Amniotic stem cell (primary cell): ENCODE measurements around the gene DCDC2C.
A peak's percentile ranks its signal among the peaks of the same experiment; 100 is the strongest.
"Not testable (repeated sequence)": the region's sequence is repeated elsewhere in the genome, so short reads cannot be mapped to it uniquely, and the experiment has no call there.

Source experiments
- DNase-seq: peaks from one replicate; lab custom pipeline; 2025; lab: John Stamatoyannopoulos, UW

DCDC2C gene, protein sequence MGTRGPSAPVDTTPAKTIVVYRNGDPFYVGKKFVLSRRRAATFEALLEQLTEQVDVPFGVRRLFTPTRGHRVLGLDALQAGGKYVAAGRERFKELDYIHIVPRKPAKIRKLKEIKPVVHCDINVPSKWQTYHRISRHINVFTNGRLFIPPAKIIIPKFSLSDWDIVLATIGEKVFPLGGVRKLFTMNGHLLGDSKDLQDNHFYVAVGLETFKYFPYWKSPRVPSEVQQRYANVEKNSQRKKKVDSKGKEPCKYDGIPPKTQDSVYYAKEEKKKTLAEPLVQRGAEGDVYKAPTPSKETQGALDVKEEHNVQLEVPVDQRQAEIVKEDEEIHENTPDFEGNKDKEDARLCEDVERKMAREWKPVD

DNA sequence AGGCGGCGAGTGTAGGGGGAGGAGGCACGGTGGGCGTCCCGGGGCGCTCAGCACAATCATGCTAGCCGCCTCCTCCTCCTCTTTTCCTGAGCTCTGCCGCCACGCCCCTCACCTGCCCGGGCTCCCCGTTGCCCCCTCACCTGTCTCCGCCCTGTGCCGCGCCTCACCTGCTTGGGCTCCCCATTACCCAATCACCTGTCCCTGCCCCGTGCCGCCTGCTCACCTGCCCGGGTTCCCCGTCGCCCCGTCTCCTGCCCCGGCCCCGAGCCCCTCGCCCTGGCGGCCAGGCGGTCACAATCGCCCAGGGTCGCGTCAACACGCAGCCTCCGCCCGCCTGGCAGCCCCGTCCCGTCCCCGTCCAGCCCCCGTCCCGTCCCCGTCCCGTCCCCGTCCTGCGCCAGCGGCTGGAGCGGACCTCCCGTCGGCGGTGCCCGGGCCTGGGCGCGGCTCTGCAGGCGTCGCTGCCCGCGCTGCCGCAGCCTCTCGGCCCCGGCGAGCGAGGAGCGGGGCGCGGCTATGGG, at the start of gene DCDC2C:
Gene DCDC2C (plus strand): TSS at position 340 of the 521 bp plus-strand sequence. CDS start 177 bp downstream, at position 517.
- DNase-seq = no peak

DNA sequence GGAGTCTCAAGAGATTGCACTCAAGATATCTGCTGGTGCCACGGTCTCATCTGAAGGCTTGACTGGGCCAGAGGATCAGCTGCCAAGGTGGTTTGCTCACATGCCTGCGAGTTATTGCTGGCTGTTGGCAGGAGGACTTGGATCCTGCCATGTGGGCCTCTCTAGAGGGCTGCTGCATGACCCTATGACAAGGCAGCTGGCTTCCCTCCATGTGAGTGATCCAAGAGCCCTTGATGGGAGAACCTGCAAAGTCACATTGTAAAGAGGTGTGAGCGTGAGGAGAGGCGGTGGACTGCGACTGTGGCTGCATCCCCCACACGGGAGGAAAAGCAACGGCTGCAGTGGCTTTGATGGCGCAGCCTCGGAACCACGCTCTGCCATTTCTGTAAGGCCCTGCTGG, 49.4 kb upstream of the DCDC2C start:
- no peak for DNase-seq

DNA sequence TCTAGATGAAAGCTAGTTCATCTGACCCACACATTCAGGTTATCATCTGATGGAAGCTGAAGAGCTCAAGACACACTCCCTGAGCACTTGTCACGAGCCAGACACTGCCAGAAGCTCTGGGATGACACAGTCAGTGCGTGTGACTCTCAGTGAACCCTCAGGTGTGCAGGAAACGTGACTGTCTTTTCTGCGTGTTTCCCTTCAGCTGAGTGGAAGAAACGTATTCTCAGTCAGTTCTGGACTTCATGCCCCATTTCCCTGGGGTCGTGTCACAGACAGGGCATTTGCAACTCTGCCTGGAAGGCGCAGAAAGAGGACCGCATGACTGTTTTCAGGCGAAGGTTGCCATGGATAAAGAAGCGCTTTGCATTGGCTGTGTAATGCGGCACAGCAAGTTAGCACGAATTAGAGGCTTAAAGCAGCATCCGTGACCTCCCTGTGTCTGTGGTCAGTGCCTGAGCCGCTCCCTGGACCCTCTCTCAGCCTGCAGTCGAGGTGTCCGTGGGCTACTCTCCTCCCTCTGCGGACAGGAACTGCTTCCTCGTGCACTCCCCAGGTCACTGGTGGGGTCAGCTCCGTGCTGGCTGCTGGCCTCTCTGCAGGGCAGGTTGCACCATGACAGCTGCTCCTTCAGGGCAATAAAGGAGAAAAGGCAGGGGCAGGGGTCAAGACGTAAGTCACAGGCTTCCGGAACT, 48.7 kb upstream of the DCDC2C start:
- DNase-seq = no peak

DNA sequence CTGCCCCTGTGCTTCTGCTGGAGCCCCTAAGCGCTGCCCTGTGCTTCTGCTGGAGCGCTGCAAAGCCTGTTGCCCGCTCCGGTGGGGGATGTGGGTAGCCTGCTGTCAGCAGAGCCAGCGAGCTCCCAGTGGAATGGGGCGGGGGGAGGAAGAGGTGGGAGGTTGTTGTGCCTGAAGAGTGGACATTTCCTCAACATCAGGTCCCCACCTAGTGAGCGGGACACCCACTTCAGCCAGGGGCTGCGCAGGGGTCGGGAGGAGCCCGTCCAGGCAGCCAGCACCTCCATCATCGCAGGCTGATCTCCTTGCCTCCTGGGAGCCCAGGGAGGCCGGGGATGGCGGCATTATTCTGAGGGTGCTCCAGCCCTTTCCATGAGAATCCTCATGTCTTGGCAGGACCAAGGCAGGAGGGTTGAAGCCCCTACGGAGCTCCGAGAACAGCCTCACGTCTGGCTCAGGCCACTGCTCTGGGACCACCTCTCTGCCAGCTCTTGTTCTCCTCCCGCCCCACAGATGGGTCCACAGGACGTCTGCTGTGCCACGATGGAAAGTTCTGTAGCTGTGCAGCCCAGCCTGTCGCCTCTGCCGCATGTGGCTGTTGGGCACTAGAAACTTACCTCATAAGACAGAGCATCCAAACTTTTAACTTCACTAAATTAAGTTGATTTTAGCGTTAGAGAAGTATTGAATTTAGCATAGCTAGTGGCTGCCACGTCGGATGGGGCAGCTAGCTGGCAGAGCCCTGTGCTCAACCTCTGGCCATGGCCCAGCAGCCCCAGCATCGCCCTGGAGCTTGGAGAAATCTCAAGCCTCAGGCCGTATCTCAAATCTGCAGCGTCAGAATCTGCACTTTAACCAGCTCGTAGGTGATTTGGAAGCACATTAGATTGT, 47.3 kb upstream of the DCDC2C start:
- DNase-seq = no peak

DNA sequence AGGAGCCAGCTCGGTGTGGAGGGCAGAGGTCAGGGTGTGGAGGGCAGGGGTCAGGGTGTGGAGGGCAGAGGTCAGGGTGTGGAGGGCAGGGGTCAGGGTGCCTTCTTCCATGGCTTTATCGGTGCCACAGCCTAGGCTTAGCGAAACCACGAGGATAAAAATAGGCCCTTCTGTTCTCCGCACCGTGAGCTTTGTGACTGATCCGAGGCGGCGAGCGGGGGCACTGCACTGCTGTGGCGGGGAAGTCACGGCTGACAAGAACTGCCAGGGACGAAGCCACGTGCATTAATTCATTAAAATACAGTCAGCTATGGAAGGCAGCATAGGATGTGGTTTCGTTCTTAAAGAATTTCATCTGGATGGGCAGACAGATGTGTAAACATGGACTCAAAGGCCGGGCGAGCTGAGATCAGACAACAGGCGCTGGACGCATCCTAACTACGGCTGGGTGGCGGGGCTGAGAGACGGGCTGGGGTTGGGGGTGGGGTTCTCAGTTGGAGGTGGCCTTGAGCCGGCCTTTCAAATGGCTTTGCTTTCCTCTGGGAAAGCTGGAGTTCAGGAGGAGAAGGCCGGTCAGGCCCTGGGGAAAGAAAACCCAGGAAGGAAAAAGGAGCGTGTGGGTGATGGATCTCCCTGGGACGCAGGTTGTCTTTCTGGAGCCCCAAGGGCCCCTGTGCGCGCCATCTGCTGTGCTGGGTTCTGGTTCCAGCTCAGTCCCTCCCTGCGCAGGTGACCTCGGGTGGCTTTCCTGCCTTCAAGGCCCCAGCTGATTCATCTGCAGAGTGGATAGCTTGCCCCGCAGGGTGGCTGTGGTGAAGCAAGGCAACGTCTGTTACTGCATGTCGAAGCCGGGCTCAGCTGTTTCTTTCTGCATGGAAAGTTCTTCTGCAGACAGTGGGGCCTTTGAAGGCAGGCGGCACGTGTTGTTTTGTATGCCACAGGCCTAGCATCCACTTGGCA, 46.3 kb upstream of the DCDC2C start:
- peak; percentile 1 for DNase-seq

DNA sequence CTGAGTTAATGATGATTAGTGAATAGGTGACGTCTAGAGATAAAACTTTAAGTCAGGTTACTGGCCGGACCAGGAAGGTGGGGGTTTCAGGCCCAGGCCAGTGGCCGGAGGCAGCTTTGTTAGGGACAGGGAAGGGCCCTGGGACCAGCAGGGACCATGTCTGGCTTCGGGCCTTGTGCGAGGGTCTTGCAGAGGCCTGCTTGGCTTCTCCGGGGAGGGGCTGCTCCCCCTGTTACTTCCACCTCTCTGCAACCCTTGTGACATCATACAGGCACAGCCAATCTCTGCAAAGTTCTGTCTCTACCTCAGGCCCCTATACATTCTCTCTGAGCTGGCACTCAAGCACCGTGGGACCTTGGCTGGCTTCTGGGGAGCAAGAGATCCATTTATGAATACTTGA, 45.5 kb upstream of the DCDC2C start, which contains the start of gene ALLC:
Gene ALLC (plus strand): TSS at position 320 of the 400 bp plus-strand sequence. CDS start 12,958 bp downstream, outside the sequence.
- no peak for DNase-seq

DNA sequence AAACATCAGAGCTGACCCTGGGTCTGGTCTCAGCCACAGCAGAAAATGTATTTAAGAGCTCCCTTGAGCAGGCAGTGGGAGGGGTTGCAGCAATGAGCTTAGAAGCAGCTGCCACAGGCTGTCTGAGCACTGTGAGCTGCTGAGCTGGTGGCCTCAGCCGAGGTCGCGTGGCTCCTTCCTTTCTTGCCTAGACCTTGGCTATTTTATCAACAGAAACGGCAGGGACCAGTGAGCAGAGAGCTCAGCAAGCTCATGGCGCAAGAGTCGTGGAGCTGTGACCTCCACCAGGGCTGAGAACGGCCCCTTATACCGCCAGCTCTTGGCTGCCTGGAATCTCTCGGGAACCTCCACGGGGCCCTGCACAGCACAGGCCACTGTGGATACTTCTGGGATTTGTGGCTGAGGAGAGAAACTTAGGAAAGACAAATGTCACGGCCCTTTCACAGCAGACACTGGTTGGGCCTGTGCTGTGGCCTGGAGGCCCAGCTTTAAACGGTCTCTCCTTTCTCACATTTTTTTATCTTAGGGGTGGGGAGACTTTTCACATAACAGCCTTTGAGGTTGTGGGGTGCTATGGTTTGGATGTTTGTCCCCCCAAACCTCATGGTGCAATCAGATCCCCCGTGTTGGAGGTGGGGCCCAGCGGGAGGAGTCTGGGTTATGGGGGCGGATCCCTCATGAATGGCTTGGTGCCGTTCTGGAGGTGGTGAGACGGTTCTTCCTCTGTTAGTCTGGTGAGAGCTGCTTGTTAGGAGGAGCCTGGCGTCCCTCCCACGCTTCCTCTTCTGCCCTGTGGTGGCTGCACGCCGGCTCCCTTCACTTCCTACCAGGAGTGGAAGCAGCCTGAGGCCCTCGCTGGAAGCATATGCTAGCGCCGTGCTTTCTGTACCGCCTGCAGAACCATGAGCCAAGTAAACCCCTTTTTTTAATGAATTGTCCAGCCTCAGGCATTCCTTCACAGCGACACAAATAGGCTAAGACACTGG, 43.6 kb upstream of the DCDC2C start:
- DNase-seq = no peak

DNA sequence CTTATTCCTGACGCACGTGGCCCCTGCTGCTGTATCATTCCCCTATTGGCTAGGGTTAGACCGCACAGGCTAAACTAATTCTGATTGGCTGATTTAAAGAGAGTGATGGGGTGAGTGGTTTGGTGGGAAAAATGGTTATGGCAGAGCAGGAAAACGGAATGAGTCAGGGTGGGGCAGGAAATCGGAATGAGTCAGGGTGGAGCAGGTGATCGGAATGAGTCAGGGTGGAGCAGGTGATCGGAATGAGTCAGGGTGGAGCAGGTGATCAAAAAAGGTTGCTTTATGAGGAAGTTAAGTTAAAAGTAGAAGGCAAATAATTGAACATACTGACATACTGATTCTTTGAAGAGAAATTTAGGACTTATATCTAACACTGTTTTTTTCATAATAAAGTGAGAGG, 42.7 kb upstream of the DCDC2C start:
- not testable (repeated sequence) for DNase-seq

DNA sequence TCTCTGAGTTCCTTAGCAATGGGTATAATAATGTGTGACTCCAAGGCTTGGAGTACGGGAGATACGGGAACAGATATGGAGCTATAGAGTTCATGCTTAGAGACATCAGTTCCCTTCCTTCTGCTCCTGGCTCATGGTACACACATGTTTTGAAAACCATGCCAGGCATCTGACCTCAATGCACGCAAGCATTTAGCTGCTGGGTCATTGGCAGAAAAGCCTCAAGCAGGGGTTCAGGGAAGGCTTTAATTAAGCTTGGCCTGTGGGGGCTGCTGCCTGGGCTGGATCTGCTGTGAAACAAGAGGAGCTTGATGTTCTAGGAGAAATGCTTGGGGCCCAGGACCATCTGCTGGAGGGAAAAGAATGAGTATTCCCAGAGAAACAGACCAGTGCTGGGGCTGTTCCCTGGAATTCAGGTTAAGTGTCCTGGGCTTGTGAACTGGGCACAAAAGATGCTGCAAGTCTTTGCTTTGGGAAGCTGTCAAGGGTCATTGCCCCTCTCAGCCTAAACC, 42.2 kb upstream of the DCDC2C start:
- no peak for DNase-seq

DNA sequence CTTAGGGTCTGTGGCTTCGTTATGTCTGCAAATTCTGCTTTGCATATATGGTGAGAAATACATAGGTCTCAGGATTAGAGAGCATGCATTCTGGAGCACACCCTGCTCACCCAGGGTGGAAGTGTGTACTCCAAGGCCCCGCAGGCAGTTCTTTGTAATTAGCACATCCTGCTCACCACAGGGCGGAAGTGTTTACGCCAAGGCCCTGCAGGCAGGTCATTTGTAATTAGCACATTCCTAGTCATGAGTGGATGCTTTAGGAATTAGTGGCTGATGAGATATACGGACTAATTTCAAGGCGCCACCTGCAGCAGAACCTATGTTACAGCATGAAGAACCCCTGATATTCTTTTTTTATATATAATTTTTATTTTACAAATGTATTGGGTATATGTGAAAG, 41.1 kb upstream of the DCDC2C start:
- DNase-seq = no peak

DNA sequence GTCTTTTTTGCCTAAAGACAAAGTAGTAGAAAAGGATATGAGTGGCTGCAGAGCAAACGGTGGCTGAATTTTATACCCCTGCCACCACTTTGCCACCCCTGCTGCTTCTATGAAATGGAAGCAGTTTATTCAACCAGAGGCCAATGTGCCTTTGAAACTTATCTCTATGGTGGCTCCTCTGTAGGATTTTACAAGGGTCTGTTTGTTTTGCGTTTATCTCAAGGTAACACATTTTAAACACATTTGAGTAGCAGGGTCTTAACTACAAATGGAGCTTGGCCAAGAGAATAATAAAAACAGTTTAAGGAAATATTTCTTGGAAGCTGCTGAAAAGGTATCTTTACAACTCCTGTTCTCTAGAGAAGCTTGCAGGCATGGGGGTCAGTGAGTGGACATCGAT, 39.3 kb upstream of the DCDC2C start:
- no peak for DNase-seq

DNA sequence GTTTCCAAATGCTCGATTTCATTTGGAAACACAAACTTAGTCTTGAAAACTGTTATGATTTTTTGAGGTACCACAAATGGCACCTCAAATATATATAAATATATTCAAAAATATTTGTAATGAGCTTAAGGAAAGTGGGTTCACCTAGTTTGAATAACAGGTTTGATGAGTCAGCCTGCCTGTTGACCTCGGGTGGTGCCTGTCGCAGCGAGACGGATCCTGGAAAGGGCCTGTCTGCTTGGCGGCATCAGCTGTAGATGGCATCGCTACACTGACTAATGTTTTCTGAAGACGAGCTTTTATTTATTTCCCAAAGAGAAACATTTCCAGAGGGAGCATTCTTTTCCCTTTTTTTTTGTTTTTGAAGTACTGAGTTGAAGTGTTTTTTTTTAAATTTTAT, 38.5 kb upstream of the DCDC2C start:
- no peak for DNase-seq

DNA sequence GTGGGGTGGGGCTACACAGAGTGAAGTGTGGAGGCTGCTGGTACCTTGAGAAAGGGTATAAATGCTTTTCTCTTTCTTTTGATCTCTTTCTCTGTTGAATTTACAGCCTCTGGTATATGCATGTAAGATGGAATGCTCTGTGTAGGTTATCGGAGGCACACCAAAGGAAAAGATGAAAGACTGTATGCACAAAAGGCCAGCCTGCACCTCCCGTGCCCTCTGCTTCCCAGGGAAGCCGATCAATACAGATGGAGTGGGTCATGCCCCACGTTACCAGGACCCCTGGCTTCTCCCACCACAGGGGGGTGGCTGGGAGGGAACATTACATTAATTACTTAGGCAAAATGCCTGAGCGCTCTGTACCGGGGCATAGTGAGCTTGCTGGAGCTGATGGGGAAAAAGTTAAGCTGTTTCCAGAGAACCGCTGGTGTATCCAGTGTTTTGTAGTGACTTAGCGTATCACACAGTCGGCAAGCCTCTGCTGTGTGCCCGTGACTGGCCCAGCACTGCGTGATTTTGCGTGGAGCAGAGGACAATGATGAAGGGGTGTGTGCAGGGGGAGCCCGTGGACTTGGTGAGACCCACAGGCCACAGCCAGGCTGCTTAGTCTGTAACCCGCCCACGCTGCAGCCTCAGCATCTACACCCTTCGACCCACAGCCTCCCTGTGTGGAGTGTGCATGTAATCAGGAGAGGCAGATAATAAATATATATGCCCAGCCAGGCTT, 37.3 kb upstream of the DCDC2C start:
- no peak for DNase-seq

DNA sequence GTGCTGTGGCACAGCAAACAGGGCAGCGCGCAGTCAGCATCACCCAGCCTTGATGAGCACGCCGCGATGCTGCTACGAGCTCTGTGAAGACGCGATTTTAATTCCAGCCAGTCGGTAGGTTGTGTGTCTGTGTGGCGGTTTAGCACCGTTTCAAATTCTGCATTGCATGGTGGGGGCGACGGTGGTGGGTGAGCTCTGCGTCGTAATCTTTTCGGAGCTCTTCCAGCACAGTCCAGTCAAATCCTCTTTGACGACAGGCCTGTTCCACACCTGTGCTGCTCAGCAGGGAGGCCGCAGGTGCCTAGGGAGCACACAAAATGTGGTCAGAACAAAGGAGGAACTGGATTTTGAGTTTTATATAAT, 36.8 kb upstream of the DCDC2C start:
- no peak for DNase-seq

DNA sequence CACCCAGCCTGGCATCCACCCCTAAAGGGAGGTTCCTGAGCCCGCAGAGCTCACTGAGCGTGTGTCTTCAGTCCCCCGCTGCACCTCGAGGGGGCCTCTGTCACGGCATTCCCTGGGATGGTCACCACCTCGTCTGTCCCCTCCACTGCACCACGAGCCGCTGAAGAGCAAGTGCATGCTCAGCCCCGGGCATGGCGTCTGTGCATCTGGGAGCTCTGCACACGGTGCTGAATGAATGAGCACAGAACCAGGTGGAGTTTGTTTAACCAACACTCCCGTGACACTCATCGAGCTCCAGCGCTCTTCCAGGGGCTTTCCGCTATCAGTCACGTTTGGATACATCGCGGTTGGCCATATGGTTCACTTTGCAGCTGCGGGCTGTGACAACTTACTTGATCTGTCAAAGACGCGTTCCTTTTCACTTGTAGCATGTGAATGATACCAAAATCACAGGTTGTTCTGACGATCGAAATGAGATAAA, 36.2 kb upstream of the DCDC2C start:
- no peak for DNase-seq

DNA sequence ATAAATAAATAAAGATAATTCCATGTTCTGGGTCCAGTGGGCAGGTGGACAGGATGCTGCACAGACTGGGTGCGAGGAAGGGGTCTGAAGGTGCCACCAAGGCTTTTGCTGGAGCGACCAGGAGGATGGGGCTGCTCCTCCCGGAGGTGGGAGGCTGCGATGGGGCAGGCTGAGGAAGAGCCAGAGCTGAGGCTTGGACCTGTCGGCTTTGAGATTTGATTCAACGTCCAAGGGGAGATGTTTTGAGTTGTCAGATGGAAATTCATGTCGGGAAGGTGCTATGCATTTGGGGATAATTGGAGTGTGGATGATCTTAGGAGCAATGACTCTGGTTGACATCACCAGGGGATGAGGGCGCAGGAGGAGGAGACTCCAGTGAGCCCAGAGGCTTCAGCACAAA, 33.7 kb upstream of the DCDC2C start:
- no peak for DNase-seq

DNA sequence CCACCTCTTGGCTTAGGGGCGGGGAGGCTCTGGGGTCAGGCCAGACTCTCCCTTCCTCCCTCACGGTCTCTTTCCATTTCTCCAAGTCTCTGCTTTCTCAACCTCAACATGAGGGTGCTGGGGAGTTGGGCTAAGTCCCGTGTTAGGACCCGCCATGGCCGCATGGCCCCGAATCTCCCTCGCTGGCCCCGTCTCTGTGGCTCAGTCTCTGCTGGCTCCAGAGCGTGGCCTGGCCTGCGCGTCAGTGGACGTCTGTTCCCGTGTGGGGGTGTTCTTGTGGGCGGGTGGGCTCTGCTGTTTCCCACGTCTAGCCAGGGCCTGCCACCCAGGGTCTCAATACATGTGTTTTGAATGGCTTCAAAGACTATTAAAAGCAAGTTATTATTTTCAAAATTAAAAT, 33.0 kb upstream of the DCDC2C start:
- no peak for DNase-seq

DNA sequence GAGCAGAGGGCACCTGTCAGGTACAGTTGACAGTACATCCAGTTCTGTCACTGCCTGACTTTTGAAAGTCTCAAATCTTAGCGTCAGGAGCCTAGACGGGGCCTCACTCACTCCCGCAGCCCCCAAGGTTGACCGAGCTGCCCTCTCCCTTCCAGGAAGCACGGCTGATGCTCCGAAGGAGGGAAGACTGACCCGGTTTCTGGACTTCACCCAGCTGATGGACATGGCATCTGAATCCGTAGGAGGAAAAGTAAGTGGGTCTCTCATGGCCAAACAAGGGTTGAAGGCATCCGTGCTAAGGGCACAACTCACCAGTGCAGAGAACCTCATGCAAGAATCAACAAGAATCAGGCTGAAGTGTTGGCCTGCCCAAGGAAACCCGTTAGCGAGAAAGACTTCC, 32.4 kb upstream of the DCDC2C start:
- DNase-seq = no peak
